GM12892 (cell line): ENCODE results near the gene TMEM163.

ENCODE experiments used
- DNase-seq: peaks from one replicate; pipeline ENCODE4 v3.0.0; 2011; ENCODE audit not compliant: insufficient read length
- FAIRE-seq: peaks from 2 replicates; lab custom pipeline; 2011; peaks lifted over from hg19 to GRCh38; lab: Jason Lieb, UNC
- POLR2A ChIP-seq: IDR thresholded peaks from 2 replicates; pipeline ENCODE4 v1.6.1; 2011; ENCODE audit warnings: low read depth, low read length, control low read depth
- POLR2AphosphoS5 ChIP-seq: IDR thresholded peaks from 2 replicates; pipeline ENCODE4 v1.6.1; 2011; ENCODE audit warnings: low read depth, low read length, control low read depth
- TAF1 ChIP-seq: IDR thresholded peaks from 2 replicates; pipeline ENCODE4 v1.6.1; 2011; ENCODE audit warnings: low read depth, mild to moderate bottlenecking, control low read depth, low read length, borderline replicate concordance

TMEM163 gene

DNA sequence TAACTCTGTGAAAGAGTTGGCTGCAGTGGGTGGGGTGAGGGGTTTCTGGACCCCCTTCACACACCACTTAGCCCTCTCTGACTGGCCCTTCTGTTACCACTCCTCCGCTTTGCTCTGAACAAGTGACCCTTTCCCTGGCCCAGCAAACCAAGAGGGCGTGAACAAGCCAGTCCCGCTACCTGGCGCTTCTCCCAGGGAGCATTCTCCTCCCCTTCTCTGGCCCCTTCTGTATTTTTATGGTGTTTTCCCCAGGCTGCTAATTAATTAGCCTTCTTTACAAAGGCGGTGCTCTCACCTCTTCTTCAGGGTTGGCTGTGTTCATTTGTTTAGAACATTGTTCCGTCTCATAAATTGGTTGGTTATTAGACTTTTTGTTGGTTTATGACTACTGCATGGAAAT is 284.8 kb downstream of the TMEM163 start:
- DNase-seq (no peak), FAIRE-seq (no peak)
- TF ChIP-seq POLR2AphosphoS5, result no peak
- no peak for TF ChIP-seq TAF1
- TF ChIP-seq POLR2A, result no peak

DNA sequence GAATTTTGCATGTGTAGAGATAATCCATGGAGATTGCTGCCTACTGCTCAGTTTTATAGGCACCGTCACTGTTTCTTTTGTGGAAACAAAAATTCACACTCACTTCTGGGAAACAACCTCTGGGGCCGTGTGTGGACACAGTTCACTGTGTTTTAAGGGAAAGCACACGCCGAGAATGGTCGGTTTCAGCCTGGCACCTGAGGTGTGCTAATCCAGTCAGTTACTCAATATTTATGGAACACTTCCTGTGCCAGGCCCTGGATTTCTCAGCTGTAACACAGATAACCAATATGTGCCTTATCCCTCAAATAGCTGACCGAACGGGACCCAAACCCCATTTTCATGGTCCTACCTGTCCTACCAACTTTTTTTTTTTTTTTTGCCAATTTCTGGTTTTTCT is 285.3 kb downstream of the TMEM163 start:
- no peak for TF ChIP-seq POLR2A
- no peak for TF ChIP-seq POLR2AphosphoS5
- no peak for TF ChIP-seq TAF1
- no peak for DNase-seq
- no peak for FAIRE-seq

DNA sequence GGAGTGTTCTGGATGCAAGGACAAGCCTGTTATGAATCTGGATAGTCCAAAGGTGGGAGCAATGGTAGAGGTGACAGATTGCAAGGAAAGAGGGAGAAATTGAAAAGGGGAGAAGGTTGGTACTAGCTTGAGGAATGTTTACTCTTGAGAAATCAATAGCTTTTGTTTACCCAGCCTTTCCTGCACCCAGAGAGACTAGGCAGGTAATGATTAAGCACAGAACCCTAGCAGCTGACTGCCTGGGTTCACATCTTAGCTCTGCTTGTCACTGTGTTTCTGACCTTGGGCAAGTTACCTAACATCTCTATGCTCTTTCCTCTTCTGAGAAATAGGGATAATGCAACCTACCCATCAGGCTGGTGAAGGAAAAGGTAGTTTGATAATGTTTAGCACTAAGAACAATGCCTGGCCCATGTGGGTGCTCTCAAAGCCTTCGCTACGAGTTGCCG is 286.3 kb downstream of the TMEM163 start:
- FAIRE-seq, result no peak
- DNase-seq, result no peak

DNA sequence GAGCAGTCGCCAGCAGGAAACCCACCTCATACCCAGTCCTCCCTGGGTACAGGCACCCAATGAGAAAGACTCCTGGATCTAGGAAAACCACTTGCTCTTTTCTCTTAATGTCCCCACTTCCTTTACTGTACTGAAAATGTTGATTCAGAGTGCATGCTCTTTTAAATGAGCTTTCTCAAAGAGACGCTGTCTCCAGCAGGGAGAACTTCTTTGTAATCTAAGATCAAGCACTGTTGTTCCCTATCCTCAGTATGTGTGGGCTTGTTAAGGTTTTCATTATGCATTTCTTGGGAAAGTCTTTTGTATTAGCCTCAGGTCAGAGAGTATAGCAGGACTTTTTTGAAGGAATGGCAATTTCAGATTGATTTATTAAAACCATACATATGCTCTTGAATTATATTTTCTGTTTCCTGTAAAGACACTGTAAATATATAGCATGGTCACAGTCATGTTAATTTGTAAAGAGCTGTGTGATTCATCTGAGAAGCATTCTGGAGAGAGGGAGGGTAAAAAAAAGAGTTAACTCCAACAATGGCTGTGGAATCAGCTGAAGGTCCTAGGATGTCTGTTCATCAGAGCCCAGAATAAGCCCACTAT is 286.9 kb downstream of the TMEM163 start:
- FAIRE-seq, result no peak
- TF ChIP-seq POLR2A, result no peak
- no peak for TF ChIP-seq POLR2AphosphoS5
- TF ChIP-seq TAF1, result no peak
- DNase-seq, result no peak

More for the DNA sequence above, 286.3 kb downstream of the TMEM163 start:
- TF ChIP-seq POLR2AphosphoS5 (no peak), POLR2A (no peak), TAF1 (no peak)

DNA sequence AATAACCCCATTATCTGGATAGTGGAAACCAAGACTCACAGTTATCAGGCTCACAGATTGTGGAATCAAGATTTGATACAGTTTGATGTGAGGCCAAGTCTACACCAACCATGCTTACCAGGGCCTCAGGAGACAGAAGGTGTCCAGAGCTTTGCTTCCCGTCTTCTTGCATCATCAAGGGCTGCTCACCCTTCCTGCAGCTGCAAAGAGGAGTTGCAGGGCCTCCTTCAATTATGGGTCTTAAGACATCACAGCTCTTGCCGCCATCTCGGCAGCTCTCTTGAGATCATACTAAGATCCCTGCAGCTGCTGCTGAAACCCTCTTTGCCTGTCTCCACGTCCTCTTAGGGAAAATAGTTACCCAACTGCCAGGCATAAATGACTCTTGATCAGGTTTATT is 288.9 kb downstream of the TMEM163 start:
- FAIRE-seq, result no peak
- no peak for TF ChIP-seq TAF1
- no peak for TF ChIP-seq POLR2AphosphoS5
- no peak for TF ChIP-seq POLR2A
- no peak for DNase-seq

DNA sequence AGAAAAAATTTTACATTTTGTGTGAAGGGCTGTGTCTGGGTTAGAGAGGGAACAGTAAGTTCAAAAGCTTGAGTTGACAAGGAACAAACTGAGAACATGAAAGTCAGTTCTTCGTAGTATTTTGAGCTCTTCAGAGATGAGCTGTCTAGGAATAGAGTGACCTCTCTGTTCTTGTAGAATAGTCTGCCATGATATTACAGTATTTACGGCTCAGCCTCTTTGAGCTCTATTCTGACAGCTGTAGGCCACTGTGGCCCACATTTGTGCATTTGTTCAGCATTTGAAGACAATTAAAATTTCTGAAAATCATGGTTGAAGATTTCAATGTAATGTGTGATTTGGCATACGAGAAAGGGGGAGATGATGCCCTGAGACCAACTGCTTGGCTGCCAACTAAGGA is 292.1 kb downstream of the TMEM163 start:
- DNase-seq (no peak), FAIRE-seq (no peak)
- TF ChIP-seq POLR2A (no peak), POLR2AphosphoS5 (no peak), TAF1 (no peak)

DNA sequence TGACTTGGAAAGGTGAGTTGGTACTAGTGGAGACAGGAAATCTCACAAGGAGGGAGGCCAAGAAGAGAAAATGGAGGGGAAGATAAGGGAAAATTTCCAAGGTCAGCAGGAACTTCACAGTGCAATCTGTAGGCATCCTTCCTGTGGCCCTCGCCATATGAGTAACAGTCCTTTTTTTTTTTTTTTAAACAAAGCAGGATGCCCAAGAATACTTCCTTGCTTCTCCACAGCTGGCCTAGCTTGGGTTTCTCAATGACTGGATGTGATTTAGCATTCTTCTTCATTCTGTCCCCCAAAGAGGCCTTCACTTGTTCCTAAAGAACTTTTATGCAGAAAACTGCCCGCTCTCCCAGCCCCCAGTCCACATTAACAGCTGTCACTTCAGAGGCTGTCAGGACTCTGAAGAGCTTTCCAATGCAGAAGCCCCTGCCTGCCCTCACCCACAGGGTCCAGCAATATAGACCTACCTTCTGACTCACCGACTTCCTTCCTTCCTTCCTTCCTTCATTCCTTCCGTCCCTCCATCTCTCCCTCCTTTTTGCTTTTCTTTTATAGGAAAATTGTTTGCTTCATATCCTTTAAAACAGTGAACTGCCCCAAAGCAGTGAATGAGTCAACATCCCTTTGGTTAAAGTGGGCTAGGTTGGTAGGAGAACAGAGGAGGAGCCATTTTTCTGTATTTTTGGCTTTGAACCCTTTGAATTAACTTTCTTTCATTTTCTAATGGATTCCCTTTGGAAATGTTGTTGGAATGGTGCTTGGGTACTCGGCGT is 292.9 kb downstream of the TMEM163 start:
- DNase-seq, result no peak
- FAIRE-seq, result no peak
- no peak for TF ChIP-seq TAF1
- no peak for TF ChIP-seq POLR2A
- TF ChIP-seq POLR2AphosphoS5, result no peak

DNA sequence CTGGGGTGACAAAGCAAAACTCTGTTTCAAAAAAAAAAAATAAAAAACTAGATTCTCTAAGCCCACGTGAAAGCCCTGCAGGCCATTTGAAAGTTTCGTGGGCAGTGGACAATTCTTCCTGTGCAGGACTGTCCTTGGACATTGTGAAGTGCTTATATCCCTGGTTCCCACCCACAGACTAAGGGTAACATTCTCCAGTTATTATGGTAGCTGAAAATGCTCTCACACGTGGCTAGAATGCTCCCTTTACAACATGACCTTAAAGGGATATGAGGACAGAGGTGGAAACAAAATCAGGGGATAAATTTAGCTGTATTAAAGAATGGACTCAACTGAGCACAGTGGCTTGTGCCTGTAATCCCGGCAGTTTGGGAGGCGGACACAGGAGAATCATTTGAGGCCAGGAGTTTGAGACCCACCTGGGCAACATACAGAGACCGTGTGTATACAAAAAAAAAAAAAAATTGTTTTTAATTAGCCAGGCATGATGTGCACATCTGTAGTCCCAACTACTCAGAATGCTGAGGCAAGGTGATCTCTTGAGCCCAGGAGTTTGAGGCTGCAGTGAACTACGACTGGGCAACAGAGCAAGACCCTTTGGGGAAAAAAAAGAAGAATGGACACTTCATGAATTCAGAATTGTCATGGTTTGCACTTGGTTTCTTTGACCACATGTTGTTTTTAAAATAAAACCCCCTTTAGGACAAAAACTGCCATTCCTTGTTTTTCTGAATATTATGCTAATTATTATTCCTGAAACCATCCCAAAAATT is 297.1 kb downstream of the TMEM163 start:
- no peak for TF ChIP-seq TAF1
- no peak for TF ChIP-seq POLR2A
- TF ChIP-seq POLR2AphosphoS5, result no peak
- DNase-seq (no peak), FAIRE-seq (no peak)

DNA sequence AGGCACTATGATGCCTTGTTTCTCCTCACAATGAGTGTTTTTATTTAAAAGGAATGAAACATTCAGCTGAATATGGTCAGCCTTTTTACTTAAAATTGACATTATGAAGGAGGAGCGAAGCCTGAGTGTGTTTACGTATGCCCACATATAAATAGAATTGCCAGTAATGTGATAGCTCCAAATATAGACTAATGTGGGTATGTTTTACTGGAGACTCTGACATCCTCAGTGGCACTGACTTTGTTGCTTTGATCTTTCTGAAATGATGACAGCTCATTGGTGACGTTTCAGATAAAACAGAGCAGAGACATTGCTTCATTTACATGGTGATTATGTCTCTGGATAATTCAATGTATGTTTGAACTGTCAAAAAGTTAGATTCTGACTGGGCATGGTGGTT is 297.9 kb downstream of the TMEM163 start:
- FAIRE-seq (no peak), DNase-seq (no peak)
- TF ChIP-seq POLR2A (no peak), TAF1 (no peak), POLR2AphosphoS5 (no peak)

DNA sequence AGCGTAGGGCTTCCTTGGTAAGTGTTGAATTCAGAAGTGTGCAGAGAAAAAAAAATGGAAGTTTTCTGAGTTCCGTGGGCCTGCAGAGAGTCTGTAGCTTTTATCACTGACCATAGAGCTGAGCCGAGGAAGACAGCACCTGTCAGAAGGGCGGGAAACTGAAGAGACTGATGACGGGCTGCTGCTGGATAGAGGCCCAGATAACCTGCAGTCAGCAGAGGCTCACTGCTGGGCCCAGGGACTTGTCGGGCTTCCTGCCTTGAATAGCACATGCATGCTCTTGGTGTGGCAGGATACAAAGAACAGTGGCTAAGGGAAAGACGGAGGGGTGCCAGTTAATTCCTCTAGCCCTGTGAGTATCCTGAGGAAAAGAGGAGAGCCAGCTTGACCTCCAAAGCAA is 298.5 kb downstream of the TMEM163 start:
- FAIRE-seq (no peak), DNase-seq (no peak)

DNA sequence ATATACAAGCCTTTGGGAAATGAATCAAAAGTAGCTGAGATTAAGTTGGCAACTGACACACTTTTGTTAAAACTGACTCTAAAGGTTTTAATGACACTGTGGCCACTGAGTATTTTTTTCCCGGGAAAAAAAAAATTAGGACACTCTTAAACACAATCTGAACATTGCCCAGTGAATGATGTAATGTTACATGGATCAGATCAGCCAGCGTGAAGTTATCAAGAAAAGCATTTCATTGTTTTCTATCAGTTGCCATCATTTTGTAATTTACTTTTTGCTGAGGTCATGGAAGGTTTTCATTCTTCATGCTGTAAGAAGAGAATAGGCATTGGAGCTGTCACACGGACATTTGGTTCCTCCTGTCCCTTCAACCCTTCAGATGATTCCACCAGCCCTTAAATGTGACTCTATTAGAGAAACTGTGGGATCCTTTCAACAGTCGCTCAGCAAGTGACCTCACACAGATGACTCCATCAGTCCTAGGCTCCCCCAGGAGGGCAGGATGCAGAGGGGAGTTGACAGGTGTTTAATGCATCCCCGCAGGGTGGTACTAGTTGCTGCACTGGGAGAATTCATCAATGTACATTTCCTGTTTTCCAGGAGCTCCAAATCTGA is 300.7 kb downstream of the TMEM163 start:
- DNase-seq (no peak), FAIRE-seq (no peak)
- no peak for TF ChIP-seq POLR2A
- TF ChIP-seq TAF1, result no peak
- no peak for TF ChIP-seq POLR2AphosphoS5

More for the DNA sequence above, 298.5 kb downstream of the TMEM163 start:
- no peak for TF ChIP-seq POLR2AphosphoS5
- TF ChIP-seq POLR2A, result no peak
- TF ChIP-seq TAF1, result no peak

DNA sequence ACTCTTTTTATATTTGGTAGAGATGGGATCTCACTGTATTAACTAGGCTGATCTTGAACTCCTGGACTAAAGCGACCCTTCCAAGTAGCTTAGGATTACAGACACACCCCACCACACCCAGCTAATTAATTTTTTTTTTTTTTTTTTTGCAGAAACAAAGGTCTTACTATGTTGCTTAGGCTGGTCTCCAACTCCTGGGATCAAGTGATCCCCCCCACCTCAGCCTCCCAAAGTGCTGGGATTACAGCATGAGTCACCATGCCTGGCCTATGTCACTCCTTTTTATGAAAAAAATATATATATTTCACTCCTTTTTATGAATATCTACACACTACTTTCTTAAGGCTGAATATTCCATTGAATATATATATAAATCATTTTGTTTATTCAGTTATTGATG is 302.2 kb downstream of the TMEM163 start:
- FAIRE-seq, result no peak
- no peak for DNase-seq
- TF ChIP-seq POLR2AphosphoS5 (no peak), POLR2A (no peak), TAF1 (no peak)
